IMR-90 (cell line): ENCODE data around the gene CCNK. TPM values are rescaled to one million over a fixed set of nuclear protein-coding genes. Genes with fewer than 3 reads are reported as not detected.

Source experiments
- ATAC-seq: fragments of 200-7000 bp; cut with Tn5 transposase; 2 replicates; pipeline ENCODE4 v1.9.1; 2020; ENCODE audit warnings: low read depth, mild to moderate bottlenecking, moderate library complexity
- BruUV-seq: library from RNA; stranded (reverse); fragments of 400-500 nt; replicated peaks from 2 replicates; lab custom pipeline; 2021; lab: Mats Ljungman, UMichigan
- CTCF ChIA-PET: fragments of 300-600 bp; formaldehyde crosslinking; extraction: SDS; loops from one replicate; lab custom pipeline; 2021; ENCODE audit warnings: antibody characterized with exemption; lab: Yijun Ruan, JAX
- POLR2A ChIA-PET: fragments of 300-600 bp; sonication (Branson Sonifier 250); formaldehyde crosslinking; loops from one replicate; lab custom pipeline; 2022; ENCODE audit warnings: antibody characterized with exemption; ENCODE audit not compliant: unreplicated experiment; lab: Charles Lee
- DNase-seq: peaks from one replicate; pipeline ENCODE4 v3.0.0; 2013
- H2AFZ ChIP-seq: replicated peaks from 2 replicates; pipeline ENCODE3; 2013; ENCODE audit warnings: low read length, mild to moderate bottlenecking; ENCODE audit not compliant: poor library complexity
- H2AK5ac ChIP-seq: 2 replicates; pipeline ENCODE4 v1.6.1; 2013; ENCODE audit warnings: low read depth, low read length, inconsistent platforms
- H2AK9ac ChIP-seq: replicated peaks from 2 replicates; pipeline ENCODE3; 2013; ENCODE audit warnings: mild to moderate bottlenecking, low read depth, low read length, moderate library complexity; ENCODE audit not compliant: poor library complexity
- H2BK120ac ChIP-seq: 2 replicates; pipeline ENCODE4 v1.6.1; 2013; ENCODE audit warnings: low read depth, low read length, inconsistent platforms
- H2BK15ac ChIP-seq: 3 replicates; pipeline ENCODE4 v1.6.1; 2013; ENCODE audit warnings: low read depth, low read length, inconsistent platforms
- H2BK20ac ChIP-seq: 2 replicates; pipeline ENCODE4 v1.6.1; 2013; ENCODE audit warnings: low read depth, mild to moderate bottlenecking, inconsistent platforms, low read length, moderate library complexity
- H2BK5ac ChIP-seq: 2 replicates; pipeline ENCODE4 v1.6.1; 2013; ENCODE audit warnings: mild to moderate bottlenecking, low read depth, low read length, inconsistent platforms; ENCODE audit not compliant: poor library complexity, severe bottlenecking
- H3K14ac ChIP-seq: replicated peaks from 2 replicates; pipeline ENCODE4 v1.6.1; 2013; ENCODE audit warnings: low read depth, low read length, inconsistent platforms
- H3K18ac ChIP-seq: 2 replicates; pipeline ENCODE4 v1.6.1; 2013; ENCODE audit warnings: low read depth, low read length, control low read depth
- H3K23ac ChIP-seq: 2 replicates; pipeline ENCODE4 v1.6.1; 2013; ENCODE audit warnings: low read depth, low read length, inconsistent platforms
- H3K27ac ChIP-seq: 2 replicates; pipeline ENCODE4 v1.5.1; 2013; ENCODE audit warnings: mild to moderate bottlenecking, control low read depth, low read length; ENCODE audit not compliant: insufficient read depth
- H3K27me3 ChIP-seq: 2 replicates; pipeline ENCODE4 v1.6.1; 2013; ENCODE audit warnings: low read length; ENCODE audit not compliant: control insufficient read depth, insufficient read depth
- H3K36me3 ChIP-seq: 2 replicates; pipeline ENCODE4 v1.6.1; 2013; ENCODE audit warnings: low read length, mixed read lengths; ENCODE audit not compliant: control insufficient read depth, insufficient read depth
- H3K4ac ChIP-seq: 2 replicates; pipeline ENCODE4 v1.6.1; 2013; ENCODE audit warnings: low read depth, low read length, inconsistent platforms
- H3K4me1 ChIP-seq: 2 replicates; pipeline ENCODE4 v1.6.1; 2013; ENCODE audit warnings: low read length, mixed read lengths; ENCODE audit not compliant: control insufficient read depth, insufficient read depth
- H3K4me2 ChIP-seq: 2 replicates; pipeline ENCODE4 v1.6.1; 2013; ENCODE audit warnings: low read depth, mild to moderate bottlenecking, control low read depth, low read length, moderate library complexity
- H3K4me3 ChIP-seq: 2 replicates; pipeline ENCODE4 v1.5.1; 2013; ENCODE audit warnings: low read depth, mild to moderate bottlenecking, control low read depth, low read length, moderate library complexity; ENCODE audit not compliant: insufficient read depth
- H3K56ac ChIP-seq: 2 replicates; pipeline ENCODE4 v1.6.1; 2013; ENCODE audit warnings: low read length, inconsistent platforms; ENCODE audit not compliant: insufficient read depth; ENCODE audit errors: extremely low read depth
- H3K79me1 ChIP-seq, 2 experiments: 2 replicates each; pipeline ENCODE4 v1.6.1; 2013; ENCODE audit warnings: low read length in 2 of 2, inconsistent platforms in 1 of 2, low read depth in 1 of 2
- H3K9ac ChIP-seq: 2 replicates; pipeline ENCODE4 v1.6.1; 2013; ENCODE audit warnings: low read depth, low read length, control low read depth
- H3K9me1 ChIP-seq: 2 replicates; pipeline ENCODE4 v1.6.1; 2013; ENCODE audit warnings: low read length, inconsistent platforms; ENCODE audit not compliant: insufficient read depth
- H3K9me3 ChIP-seq: 2 replicates; pipeline ENCODE4 v1.6.1; 2013; ENCODE audit warnings: low read length; ENCODE audit not compliant: control insufficient read depth, insufficient read depth
- H4K20me1 ChIP-seq: 2 replicates; pipeline ENCODE4 v1.6.1; 2013; ENCODE audit warnings: low read length, inconsistent platforms; ENCODE audit not compliant: insufficient read depth
- H4K5ac ChIP-seq: 2 replicates; pipeline ENCODE4 v1.6.1; 2013; ENCODE audit warnings: mild to moderate bottlenecking, low read depth, low read length, control low read depth
- H4K8ac ChIP-seq, 2 experiments: 2 replicates each; pipeline ENCODE4 v1.6.1; 2013; ENCODE audit warnings: low read depth in 2 of 2, low read length in 2 of 2, control low read depth in 1 of 2, inconsistent platforms in 1 of 2
- H4K91ac ChIP-seq: 2 replicates; pipeline ENCODE4 v1.6.1; 2013; ENCODE audit warnings: low read depth, low read length, inconsistent platforms; ENCODE audit not compliant: insufficient read depth
- BHLHE40 ChIP-seq: fragments of 150-350 bp; IDR thresholded peaks from 2 replicates; pipeline ENCODE4 v1.6.1; 2016; ENCODE audit warnings: mild to moderate bottlenecking, low read depth, low read length
- CEBPB ChIP-seq: IDR thresholded peaks from 2 replicates; pipeline ENCODE4 v1.6.1; 2012; ENCODE audit warnings: low read depth, low read length, improper control_type of control experiment
- USF2 ChIP-seq: fragments of 150-350 bp; IDR thresholded peaks from 2 replicates; pipeline ENCODE4 v1.6.1; 2017; ENCODE audit warnings: mild to moderate bottlenecking, antibody characterized with exemption, low read length, low read depth
- WGBS, 2 experiments: methylation state at CpG; one replicate each; pipeline versions ENCODE4 v1.1.5 to v1.1.7; 2013; ENCODE audit warnings: missing lambda C conversion rate in 2 of 2; ENCODE audit not compliant: insufficient read length in 1 of 2; ENCODE audit errors: extremely low coverage in 2 of 2; 5-methylcytosine and 5-hydroxymethylcytosine counted together
- dilution Hi-C: fragments of 300-500 bp; cut with HindIII; formaldehyde crosslinking; loops from one replicate; pipeline ENCODE4 v1.14.3; 2018; ENCODE audit warnings: low sequenced_read_pairs; ENCODE audit not compliant: unreplicated experiment
- in situ Hi-C: fragments of 300-500 bp; cut with MboI; formaldehyde crosslinking; loops from 3 replicates; pipeline ENCODE4 v1.14.3; 2019; ENCODE audit warnings: low sequenced_read_pairs, inconsistent platforms, mixed read lengths
- intact Hi-C: fragments of 100-400 bp; cut with micrococcal nuclease; formaldehyde crosslinking; loops from 2 replicates; pipeline ENCODE4 v1.10.0; 2022
- polyA plus RNA-seq, 3 experiments: library from polyadenylated mRNA; depleted of rRNA; stranded (reverse); fragments of >200 nt; gene quantifications; 2 replicates each; pipeline ENCODE4 v1.2.3, GENCODE V29; 2012; ENCODE audit warnings: low replicate concordance in 1 of 3
- total RNA-seq: library from RNA; depleted of rRNA; stranded (reverse); fragments of >200 nt; gene quantifications from 2 replicates; pipeline ENCODE4 v1.2.3, GENCODE V29; 2012

The CCNK gene
- total and polyA plus RNA-seq, 2 of the 4 experiments (the other 2 are of a cell fraction) = 18.8 to 38.3 TPM

GRCh38 chr14:99451234-99451633 is 30.0 kb upstream of the CCNK start:
- no peak overlapping the region for H3K14ac ChIP-seq
- no peak overlapping the region for H2BK15ac ChIP-seq
- no TSS peak for BruUV-seq
- H3K9me3 ChIP-seq = no peaks in the 10 kb centered on the region
- no peak for ATAC-seq
- in situ Hi-C loops (no loop called here), intact Hi-C loops (no loop called here), dilution Hi-C loops (no loop called here)
- no peak overlapping the region for H2AK9ac ChIP-seq
- no peak overlapping the region for H4K5ac ChIP-seq
- H4K8ac ChIP-seq = no peak overlapping the region
- no peak overlapping the region for H3K27ac ChIP-seq
- peaks cover 25% of the 10 kb centered on the region for H3K36me3 ChIP-seq
- H3K4me2 ChIP-seq = no peak overlapping the region
- H2AK5ac ChIP-seq = no peak overlapping the region
- peaks cover 6% of the 10 kb centered on the region; the same call in 1 of the 2 replicates for H3K4me1 ChIP-seq
- H4K91ac ChIP-seq = no peak overlapping the region
- no peak for DNase-seq
- no peaks in the 10 kb centered on the region; the same call in 1 of the 2 replicates for H4K20me1 ChIP-seq
- no peak overlapping the region for H3K56ac ChIP-seq
- no peak overlapping the region for H3K9ac ChIP-seq
- H2AFZ ChIP-seq = no peak overlapping the region
- ChIA-PET CTCF (no interaction called here), POLR2A (no interaction called here)
- no peak overlapping the region for H3K18ac ChIP-seq
- H3K9me1 ChIP-seq = peaks cover 6% of the 10 kb centered on the region
- 80% methylated on average over 1 of the region's 5 CpGs; no CpG with 5 or more reads in 1 of the 2 experiments for WGBS, 2 experiments
- no peak overlapping the region for H3K4ac ChIP-seq
- TF ChIP-seq USF2 (no peak), CEBPB (no peak), BHLHE40 (no peak)
- H3K79me1 ChIP-seq = peaks cover 4 to 22% of the 10 kb centered on the region in 2 experiments; a peak in 3 of 4 replicates
- no peak overlapping the region for H2BK20ac ChIP-seq
- H3K23ac ChIP-seq = no peak overlapping the region
- no peak overlapping the region for H2BK120ac ChIP-seq
- H3K27me3 ChIP-seq = no peaks in the 10 kb centered on the region
- H3K4me3 ChIP-seq = no peak overlapping the region
- H2BK5ac ChIP-seq = no peak overlapping the region
